Spinal cord (tissue), 10 donors: Measurements from ENCODE around the gene CRCP. TPM values are rescaled to one million over a fixed set of nuclear protein-coding genes. Genes with fewer than 3 reads are reported as not detected.
A peak's percentile ranks its signal among the peaks of the same experiment; 100 is the strongest.
"Not testable (repeated sequence)": the region's sequence is repeated elsewhere in the genome, so short reads cannot be mapped to it uniquely, and the experiment has no call there.

Experiments
- DNase-seq, 6 donors: peaks; one replicate each; pipeline versions ENCODE4 v3.0.0 to v3.0.0-alpha.2; 2013 to 2015; ENCODE audit warnings: low spot score in 6 of 6, low read depth in 4 of 6
- H3K27ac ChIP-seq: one replicate; pipeline ENCODE4 v1.5.1; 2013; ENCODE audit warnings: low read depth, low read length, control low read depth
- H3K27me3 ChIP-seq: one replicate; pipeline ENCODE4 v1.6.1; 2013; ENCODE audit warnings: low read length; ENCODE audit not compliant: control insufficient read depth, insufficient read depth
- H3K36me3 ChIP-seq: one replicate; pipeline ENCODE4 v1.6.1; 2013; ENCODE audit warnings: low read length; ENCODE audit not compliant: control insufficient read depth, insufficient read depth
- H3K4me1 ChIP-seq: one replicate; pipeline ENCODE4 v1.6.1; 2013; ENCODE audit warnings: low read length; ENCODE audit not compliant: control insufficient read depth, insufficient read depth
- H3K4me3 ChIP-seq: one replicate; pipeline ENCODE4 v1.5.1; 2013; ENCODE audit warnings: low read depth, low read length, control low read depth
- H3K9me3 ChIP-seq: one replicate; pipeline ENCODE4 v1.6.1; 2013; ENCODE audit warnings: low read length; ENCODE audit not compliant: control insufficient read depth, insufficient read depth
- whole genome bisulfite sequencing: methylation state at CpG from one replicate; pipeline ENCODE4 v1.1.5; 2013; ENCODE audit warnings: missing lambda C conversion rate; ENCODE audit not compliant: insufficient coverage; 5-methylcytosine and 5-hydroxymethylcytosine counted together
- polyA plus RNA-seq, 2 donors: library from polyadenylated mRNA; unstranded; fragments of 120-200 nt; gene quantifications; one replicate each; pipeline ENCODE4 v1.2.1, GENCODE V29; 2013; ENCODE audit not compliant: insufficient read length in 2 of 2
- total RNA-seq, 2 donors: library from RNA; depleted of rRNA in 1 of 2; stranded (reverse); fragments of 120-200 nt in 1 of 2; fragments of >200 nt in 1 of 2; gene quantifications; one replicate each; pipeline versions ENCODE4 v1.2.3 to v1.2.4, GENCODE V29; 2013 to 2014
- donor health status: healthy.

The CRCP gene
- total and polyA plus RNA-seq, 4 donors, result 34.5 to 42.7 (median 38.1) TPM

DNA sequence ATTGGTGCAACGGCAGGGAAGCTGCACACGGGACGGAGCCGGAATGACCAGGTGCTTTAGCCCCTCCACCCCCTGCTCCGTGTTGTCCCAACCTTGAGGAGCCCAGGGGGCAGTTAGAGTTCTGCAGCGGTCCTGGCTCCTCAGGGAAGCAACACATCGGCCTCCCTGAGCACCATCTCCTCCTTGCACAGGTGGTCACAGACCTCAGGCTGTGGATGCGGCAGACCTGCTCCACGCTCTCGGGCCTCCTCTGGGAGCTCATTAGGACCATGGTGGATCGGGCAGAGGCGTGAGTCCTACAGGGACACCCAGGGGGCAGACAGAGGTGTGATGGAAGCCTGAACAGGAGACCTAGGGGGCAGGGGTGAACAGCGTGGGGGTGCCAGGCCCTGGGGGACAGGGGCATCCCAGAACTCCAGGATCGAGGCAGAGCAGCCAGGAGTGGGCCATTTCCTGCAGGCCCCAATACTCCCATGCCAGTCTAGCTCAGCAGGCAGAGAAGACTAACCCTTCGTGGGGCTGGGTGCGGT is 31.7 kb upstream of the CRCP start:
- Histone ChIP-seq H3K4me1 (peaks cover 13% of the 10 kb centered on the region), H3K9me3 (no peaks in the 10 kb centered on the region), H3K4me3 (no peak overlapping the region), H3K27ac (no peak overlapping the region), H3K36me3 (peaks cover 71% of the 10 kb centered on the region), H3K27me3 (no peaks in the 10 kb centered on the region)
- DNase-seq, result no peak
- WGBS, result 97% methylated on average over 16 of the region's 16 CpGs

DNA sequence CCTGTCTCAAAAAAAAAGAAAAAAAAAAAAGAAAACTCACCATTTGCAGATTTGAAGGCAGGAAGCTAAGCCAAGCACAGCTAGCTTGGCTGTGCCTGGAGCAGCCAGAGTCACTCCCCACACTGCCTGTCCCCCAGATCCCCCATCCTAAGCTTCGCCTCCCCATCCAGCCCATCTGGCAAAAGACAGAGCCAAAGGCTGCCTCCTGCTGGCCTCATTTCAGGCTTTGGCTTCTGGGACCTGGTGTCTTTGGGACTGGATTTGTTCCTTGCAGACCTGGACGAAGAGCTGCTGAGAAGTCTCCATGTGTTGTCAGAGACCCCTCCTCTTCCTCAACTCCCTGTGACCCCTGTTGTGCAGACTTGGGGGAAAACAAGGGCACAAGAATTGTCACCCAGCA is 31.0 kb upstream of the CRCP start:
- Histone ChIP-seq H3K9me3 (no peaks in the 10 kb centered on the region), H3K27ac (no peak overlapping the region), H3K27me3 (no peaks in the 10 kb centered on the region), H3K36me3 (peaks cover 67% of the 10 kb centered on the region), H3K4me1 (peaks cover 11% of the 10 kb centered on the region), H3K4me3 (no peak overlapping the region)
- DNase-seq, result no peak
- 67% methylated on average over 2 of the region's 2 CpGs for WGBS

DNA sequence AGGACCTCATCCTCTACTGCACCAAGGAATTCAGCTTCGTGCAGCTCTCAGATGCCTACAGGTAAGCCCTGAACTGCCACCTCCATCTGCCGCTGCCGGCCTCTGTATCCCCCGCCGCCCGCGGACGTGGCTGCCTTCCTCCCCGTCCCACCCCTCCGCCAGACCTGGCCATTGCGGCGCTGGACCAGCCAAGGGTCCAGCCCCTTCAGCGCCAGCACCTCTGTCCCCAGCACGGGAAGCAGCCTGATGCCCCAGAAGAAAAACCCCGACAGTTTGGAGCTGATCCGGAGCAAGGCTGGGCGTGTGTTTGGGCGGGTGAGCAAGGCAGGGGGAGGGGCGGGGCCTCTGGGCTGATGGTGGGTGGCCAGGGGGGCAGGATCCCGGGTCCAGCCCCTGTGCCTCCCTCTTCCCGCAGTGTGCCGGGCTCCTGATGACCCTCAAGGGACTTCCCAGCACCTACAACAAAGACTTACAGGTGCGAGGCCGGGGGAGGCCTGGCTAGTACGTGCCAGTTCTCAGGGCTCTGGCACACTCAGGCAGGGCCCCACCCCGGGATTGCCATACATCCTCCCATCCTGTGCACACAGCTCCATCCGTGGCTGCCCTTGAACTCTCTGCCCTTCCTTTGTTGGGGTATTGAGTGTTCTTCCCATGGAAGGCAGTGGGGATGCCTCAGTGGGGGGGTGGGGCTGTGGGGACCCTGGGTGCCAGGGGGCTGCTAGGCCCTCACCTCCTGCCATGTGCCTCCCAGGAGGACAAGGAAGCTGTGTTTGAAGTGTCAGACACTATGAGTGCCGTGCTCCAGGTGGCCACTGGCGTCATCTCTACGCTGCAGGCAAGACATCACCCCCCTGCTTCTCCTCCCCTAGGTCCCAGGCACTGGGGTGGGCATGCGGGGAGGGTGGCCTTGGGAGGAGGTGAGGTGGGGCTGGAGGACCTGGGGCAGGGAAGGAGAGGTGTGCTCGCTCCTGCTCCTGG is 25.5 kb upstream of the CRCP start:
- no peak for DNase-seq
- H3K4me1 ChIP-seq, result peaks cover 11% of the 10 kb centered on the region
- no peak overlapping the region for H3K4me3 ChIP-seq
- H3K36me3 ChIP-seq, result peaks cover 48% of the 10 kb centered on the region
- H3K9me3 ChIP-seq, result no peaks in the 10 kb centered on the region
- no peak overlapping the region for H3K27ac ChIP-seq
- 67% methylated on average over 25 of the region's 32 CpGs for WGBS
- H3K27me3 ChIP-seq, result no peaks in the 10 kb centered on the region

DNA sequence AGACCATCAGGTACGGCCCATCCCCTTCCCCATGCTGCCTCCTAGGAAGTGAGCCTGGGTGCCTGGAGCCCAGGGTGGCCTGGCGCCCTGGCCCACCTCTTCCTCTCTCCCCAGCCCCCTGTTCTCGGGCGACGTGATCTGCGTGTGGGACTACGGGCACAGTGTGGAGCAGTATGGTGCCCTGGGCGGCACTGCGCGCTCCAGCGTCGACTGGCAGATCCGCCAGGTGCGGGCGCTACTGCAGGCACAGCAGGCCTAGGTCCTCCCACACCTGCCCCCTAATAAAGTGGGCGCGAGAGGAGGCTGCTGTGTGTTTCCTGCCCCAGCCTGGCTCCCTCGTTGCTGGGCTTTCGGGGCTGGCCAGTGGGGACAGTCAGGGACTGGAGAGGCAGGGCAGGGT is 22.0 kb upstream of the CRCP start:
- 98% methylated on average over 19 of the region's 19 CpGs for WGBS
- Histone ChIP-seq H3K36me3 (peaks cover 35% of the 10 kb centered on the region), H3K9me3 (no peaks in the 10 kb centered on the region), H3K4me1 (no peaks in the 10 kb centered on the region), H3K27me3 (no peaks in the 10 kb centered on the region), H3K4me3 (no peak overlapping the region), H3K27ac (no peak overlapping the region)
- no peak for DNase-seq

DNA sequence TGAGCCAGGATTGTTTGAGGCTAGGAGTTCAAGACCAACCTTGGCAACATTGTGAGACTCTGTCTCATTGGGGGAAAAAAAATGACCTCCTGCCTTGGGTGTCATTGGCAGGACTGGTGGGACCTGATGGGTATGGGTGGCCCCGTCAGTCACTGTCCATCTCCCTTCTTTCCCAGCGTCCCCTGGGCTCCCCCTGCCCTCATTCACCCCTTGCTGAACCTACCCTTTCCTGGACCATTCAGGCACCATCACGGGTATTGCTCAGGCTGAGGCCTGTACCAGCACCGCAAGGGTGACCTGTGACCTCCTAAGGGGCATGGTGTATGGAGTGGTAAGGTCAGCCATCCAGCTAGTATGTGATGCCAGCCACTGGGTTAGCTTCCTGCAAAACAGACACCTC is 19.6 kb upstream of the CRCP start:
- no peak overlapping the region for H3K4me3 ChIP-seq
- no peaks in the 10 kb centered on the region for H3K9me3 ChIP-seq
- H3K27ac ChIP-seq, result no peak overlapping the region
- peaks cover 6% of the 10 kb centered on the region for H3K4me1 ChIP-seq
- DNase-seq, result no peak
- WGBS, result 100% methylated on average over 2 of the region's 4 CpGs
- H3K36me3 ChIP-seq, result peaks cover 18% of the 10 kb centered on the region
- no peaks in the 10 kb centered on the region for H3K27me3 ChIP-seq

DNA sequence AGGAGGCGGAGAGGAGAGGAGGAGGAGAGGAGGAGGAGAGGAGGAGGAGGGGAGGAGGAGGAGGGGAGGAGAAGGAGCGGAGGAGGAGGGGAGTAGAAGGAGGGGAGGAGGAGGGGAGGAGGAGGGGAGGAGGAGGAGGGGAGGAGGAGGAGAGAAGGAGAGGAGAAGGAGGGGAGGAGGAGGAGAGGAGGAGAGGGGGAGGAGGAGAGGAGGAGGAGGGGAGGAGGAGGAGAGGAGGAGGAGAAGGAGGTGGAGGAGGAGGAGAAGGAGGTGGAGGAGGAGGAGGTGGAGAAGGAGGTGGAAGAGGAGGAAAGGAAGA is 15.5 kb upstream of the CRCP start:
- H3K4me1 ChIP-seq, result peaks cover 13% of the 10 kb centered on the region
- no peaks in the 10 kb centered on the region for H3K27me3 ChIP-seq
- H3K36me3 ChIP-seq, result peaks cover 6% of the 10 kb centered on the region
- no peak overlapping the region for H3K27ac ChIP-seq
- H3K4me3 ChIP-seq, result peak overlapping the region; percentile 43
- DNase-seq, result no peak
- WGBS, result no CpG with 5 or more reads among the region's 2 CpGs
- no peaks in the 10 kb centered on the region for H3K9me3 ChIP-seq

DNA sequence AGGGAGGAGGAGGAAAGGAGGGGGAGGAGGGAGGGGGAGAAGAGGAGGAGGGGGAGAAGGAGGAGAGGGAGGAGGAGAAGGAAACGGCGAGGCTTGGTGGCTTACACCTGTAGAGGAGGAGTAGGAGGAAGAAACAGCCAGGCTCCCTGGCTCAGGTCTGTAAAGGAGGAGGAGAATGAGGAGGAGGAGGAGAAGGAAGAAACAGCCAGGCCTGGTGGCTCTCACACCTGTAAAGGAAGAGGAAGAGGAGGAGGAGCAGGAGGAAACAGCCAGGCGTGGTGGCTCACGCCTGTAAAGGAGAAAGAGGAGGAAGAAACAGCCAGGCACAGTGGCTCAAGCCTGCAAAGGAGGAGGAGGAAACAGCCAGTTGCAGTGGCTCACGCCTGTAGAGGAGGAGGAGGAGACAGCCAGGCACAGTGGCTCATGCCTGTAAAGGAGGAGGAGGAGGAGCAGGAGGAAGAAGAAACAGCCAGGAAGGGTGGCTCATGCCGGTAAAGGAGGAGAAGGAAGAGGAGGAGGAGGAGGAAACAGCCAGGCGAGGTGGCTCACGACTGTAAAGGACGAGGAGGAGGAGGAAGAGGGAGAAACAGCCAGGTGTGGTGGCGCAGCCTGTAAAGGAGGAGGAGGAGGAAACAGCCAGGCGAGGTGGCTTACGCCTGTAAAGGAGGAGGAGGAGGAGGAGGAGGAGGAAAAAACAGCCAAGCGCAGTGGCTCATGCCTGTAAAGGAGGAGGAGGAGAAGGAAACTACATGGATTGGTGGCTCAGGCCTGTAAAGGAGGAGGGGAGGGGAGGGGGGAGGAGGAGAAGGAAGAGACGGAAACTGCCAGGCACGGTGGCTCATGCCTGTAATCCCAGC is 14.9 kb upstream of the CRCP start:
- peaks cover 6% of the 10 kb centered on the region for H3K36me3 ChIP-seq
- peaks cover 13% of the 10 kb centered on the region for H3K4me1 ChIP-seq
- peak in 4 of 6 donors; percentile 47 to 95 (median 69) for DNase-seq
- 1% methylated on average over 14 of the region's 15 CpGs for whole genome bisulfite sequencing
- peak overlapping the region; percentile 43 for H3K4me3 ChIP-seq
- peak overlapping the region; percentile 69 for H3K27ac ChIP-seq
- H3K27me3 ChIP-seq, result no peaks in the 10 kb centered on the region
- no peaks in the 10 kb centered on the region for H3K9me3 ChIP-seq

DNA sequence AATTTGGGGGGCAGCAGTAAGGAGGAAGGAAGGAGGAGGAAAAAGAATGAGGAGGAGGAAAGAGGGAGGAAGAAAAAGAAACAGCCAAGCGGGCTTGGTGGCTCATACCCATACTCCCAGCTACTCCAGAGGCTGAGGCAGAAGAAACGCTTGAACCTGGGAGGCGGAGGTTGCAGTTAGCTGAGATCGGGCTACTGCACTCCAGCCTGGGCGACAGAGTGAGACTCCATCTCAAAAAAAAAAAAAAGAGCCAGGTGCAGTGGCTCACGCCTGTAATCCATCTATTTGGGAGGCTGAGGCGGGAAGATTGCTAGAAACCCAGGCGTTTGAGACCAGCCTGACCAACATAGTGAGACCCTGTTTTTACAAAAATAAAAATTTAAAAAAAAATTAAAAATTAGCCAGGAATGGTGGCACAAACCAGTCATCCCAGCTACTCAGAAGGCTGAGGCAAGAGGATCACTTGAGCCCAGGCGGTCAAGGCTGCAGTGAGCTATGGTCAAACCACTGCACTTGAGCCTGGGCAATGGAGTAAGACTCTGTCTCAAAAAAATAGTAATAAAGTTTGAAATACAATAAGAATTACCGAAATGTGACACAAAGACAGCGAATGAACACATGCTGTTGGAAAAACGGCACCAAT is 14.1 kb upstream of the CRCP start:
- 76% methylated on average over 6 of the region's 12 CpGs for WGBS

DNA sequence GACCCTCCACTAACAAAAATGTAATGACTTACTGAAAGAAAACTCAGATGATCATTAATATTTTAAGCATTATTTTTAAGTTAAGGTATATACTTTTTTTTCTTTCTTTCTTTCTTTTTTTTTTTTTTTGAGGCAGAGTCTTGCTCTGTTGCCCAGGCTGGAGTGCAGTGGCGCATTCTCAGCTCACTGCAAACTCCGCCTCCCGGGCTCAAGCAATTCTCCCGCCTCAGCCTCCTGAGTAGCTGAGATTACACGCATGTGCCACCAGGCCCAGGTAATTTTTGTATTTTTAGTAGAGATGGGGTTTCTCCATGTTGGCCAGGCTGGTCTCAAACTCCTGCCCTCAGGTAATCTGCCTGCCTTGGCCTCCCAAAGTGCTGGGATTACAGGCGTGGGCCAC is 12.5 kb upstream of the CRCP start:
- not testable (repeated sequence) for H3K27ac ChIP-seq, H3K4me3 ChIP-seq, H3K27me3 ChIP-seq, H3K9me3 ChIP-seq, DNase-seq, H3K36me3 ChIP-seq
- 97% methylated on average over 5 of the region's 6 CpGs for WGBS
- peaks cover 13% of the 10 kb centered on the region for H3K4me1 ChIP-seq

More for the DNA sequence above, 14.1 kb upstream of the CRCP start:
- Histone ChIP-seq H3K36me3 (no peaks in the 10 kb centered on the region), H3K4me3 (peak overlapping the region; percentile 43), H3K9me3 (no peaks in the 10 kb centered on the region), H3K4me1 (peaks cover 13% of the 10 kb centered on the region), H3K27ac (peak overlapping the region; percentile 21), H3K27me3 (no peaks in the 10 kb centered on the region)
- DNase-seq, result no peak
